ENCODE results near the gene PIEZO1. TPM values are rescaled to one million over a fixed set of nuclear protein-coding genes. Genes with fewer than 3 reads are reported as not detected.
A peak's percentile ranks its signal among the peaks of the same experiment; 100 is the strongest.

Gene PIEZO1
- total and polyA plus RNA-seq, 9 of the 15 experiments (the other 6 are each of a cell fraction or from before 2014, with no cell fraction given): 3.6 to 432 (median 131) TPM

GRCh38 chr16:88769617-88770460 is 15.2 kb downstream of the PIEZO1 start (continued):
- TF ChIP-seq TAF7 (tag; IDR thresholded peaks at IDR 0.05): no peak
- TF ChIP-seq ZFPM2 (CRISPR knock-in tag; IDR thresholded peaks at IDR 0.05): no peak
- TF ChIP-seq CXXC5 (CRISPR knock-in tag; IDR thresholded peaks at IDR 0.05): peak; percentile 55
- no peak for TF ChIP-seq KLF1 (tag; IDR thresholded peaks at IDR 0.05)
- TF ChIP-seq NONO (IDR thresholded peaks at IDR 0.05; ENCODE audit: low read depth in 2 of 2, low read length in 1 of 2): no peak
- no peak for TF ChIP-seq E4F1 (CRISPR knock-in tag; IDR thresholded peaks at IDR 0.05; ENCODE audit: borderline replicate concordance)
- no peak for TF ChIP-seq SIX5 (IDR thresholded peaks at IDR 0.05; ENCODE audit: borderline replicate concordance in 1 of 2, insufficient read depth in 1 of 2, low read depth in 1 of 2, low read length in 2 of 2)
- TF ChIP-seq ZC3H8 (IDR thresholded peaks at IDR 0.05): no peak
- TF ChIP-seq RBM15 (IDR thresholded peaks at IDR 0.05; ENCODE audit: insufficient read depth, low read length): no peak
- TF ChIP-seq, protein P1, sequence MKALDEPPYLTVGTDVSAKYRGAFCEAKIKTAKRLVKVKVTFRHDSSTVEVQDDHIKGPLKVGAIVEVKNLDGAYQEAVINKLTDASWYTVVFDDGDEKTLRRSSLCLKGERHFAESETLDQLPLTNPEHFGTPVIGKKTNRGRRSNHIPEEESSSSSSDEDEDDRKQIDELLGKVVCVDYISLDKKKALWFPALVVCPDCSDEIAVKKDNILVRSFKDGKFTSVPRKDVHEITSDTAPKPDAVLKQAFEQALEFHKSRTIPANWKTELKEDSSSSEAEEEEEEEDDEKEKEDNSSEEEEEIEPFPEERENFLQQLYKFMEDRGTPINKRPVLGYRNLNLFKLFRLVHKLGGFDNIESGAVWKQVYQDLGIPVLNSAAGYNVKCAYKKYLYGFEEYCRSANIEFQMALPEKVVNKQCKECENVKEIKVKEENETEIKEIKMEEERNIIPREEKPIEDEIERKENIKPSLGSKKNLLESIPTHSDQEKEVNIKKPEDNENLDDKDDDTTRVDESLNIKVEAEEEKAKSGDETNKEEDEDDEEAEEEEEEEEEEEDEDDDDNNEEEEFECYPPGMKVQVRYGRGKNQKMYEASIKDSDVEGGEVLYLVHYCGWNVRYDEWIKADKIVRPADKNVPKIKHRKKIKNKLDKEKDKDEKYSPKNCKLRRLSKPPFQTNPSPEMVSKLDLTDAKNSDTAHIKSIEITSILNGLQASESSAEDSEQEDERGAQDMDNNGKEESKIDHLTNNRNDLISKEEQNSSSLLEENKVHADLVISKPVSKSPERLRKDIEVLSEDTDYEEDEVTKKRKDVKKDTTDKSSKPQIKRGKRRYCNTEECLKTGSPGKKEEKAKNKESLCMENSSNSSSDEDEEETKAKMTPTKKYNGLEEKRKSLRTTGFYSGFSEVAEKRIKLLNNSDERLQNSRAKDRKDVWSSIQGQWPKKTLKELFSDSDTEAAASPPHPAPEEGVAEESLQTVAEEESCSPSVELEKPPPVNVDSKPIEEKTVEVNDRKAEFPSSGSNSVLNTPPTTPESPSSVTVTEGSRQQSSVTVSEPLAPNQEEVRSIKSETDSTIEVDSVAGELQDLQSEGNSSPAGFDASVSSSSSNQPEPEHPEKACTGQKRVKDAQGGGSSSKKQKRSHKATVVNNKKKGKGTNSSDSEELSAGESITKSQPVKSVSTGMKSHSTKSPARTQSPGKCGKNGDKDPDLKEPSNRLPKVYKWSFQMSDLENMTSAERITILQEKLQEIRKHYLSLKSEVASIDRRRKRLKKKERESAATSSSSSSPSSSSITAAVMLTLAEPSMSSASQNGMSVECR (CRISPR knock-in tag; IDR thresholded peaks at IDR 0.05): no peak
- TF ChIP-seq, protein P2, sequence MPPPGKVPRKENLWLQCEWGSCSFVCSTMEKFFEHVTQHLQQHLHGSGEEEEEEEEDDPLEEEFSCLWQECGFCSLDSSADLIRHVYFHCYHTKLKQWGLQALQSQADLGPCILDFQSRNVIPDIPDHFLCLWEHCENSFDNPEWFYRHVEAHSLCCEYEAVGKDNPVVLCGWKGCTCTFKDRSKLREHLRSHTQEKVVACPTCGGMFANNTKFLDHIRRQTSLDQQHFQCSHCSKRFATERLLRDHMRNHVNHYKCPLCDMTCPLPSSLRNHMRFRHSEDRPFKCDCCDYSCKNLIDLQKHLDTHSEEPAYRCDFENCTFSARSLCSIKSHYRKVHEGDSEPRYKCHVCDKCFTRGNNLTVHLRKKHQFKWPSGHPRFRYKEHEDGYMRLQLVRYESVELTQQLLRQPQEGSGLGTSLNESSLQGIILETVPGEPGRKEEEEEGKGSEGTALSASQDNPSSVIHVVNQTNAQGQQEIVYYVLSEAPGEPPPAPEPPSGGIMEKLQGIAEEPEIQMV (tag; conservative IDR thresholded peaks at IDR 0.05; ENCODE audit: low read depth): no peak
- no peak for TF ChIP-seq NFXL1 (CRISPR knock-in tag; IDR thresholded peaks at IDR 0.05)
- TF ChIP-seq IRF2 (CRISPR knock-in tag; IDR thresholded peaks at IDR 0.05): no peak
- TF ChIP-seq SRF (CRISPR knock-in tag; IDR thresholded peaks at IDR 0.05): peak in 1 of 2 experiments; percentile 51; a peak in 1 of 4 replicates
- peak; percentile 86; the same call in 1 of the 2 replicates for TF ChIP-seq NKRF (IDR thresholded peaks at IDR 0.05; ENCODE audit: borderline replicate concordance)
- no peak for TF ChIP-seq ZNF696 (CRISPR knock-in tag; conservative IDR thresholded peaks at IDR 0.05)
